Epidermal melanocyte (primary cell): Measurements from ENCODE around the gene ACTR2.
A peak's percentile ranks its signal among the peaks of the same experiment; 100 is the strongest.
"Not testable (repeated sequence)": the region's sequence is repeated elsewhere in the genome, so short reads cannot be mapped to it uniquely, and the experiment has no call there.

ENCODE experiments used
- DNase-seq: peaks from one replicate; pipeline ENCODE4 v3.0.0; 2011; ENCODE audit warnings: low spot score; ENCODE audit not compliant: insufficient read length

Gene ACTR2

GRCh38 chr2:65228263-65228750, 676 bp downstream of the ACTR2 start:
- DNase-seq = no peak

- no peak for DNase-seq
Observed at GRCh38 chr2:65231121-65231520, 3.5 kb downstream of the ACTR2 start.

GRCh38 chr2:65231892-65232477, 4.4 kb downstream of the ACTR2 start:
- no peak for DNase-seq

GRCh38 chr2:65232636-65233035, 5.0 kb downstream of the ACTR2 start:
- no peak for DNase-seq

- no peak for DNase-seq
Observed at GRCh38 chr2:65240657-65241056, 13.0 kb downstream of the ACTR2 start.

GRCh38 chr2:65244452-65244851, 16.8 kb downstream of the ACTR2 start:
- not testable (repeated sequence) for DNase-seq

- no peak for DNase-seq
Observed at GRCh38 chr2:65252640-65253039, 25.0 kb downstream of the ACTR2 start.

- DNase-seq = no peak
Observed at GRCh38 chr2:65255356-65255755, 27.7 kb downstream of the ACTR2 start.

- DNase-seq = no peak
Observed at GRCh38 chr2:65256054-65256453, 28.4 kb downstream of the ACTR2 start.

- not testable (repeated sequence) for DNase-seq
Observed at GRCh38 chr2:65257866-65258265, 30.2 kb downstream of the ACTR2 start.

- DNase-seq = no peak
Observed at GRCh38 chr2:65261676-65262075, 34.0 kb downstream of the ACTR2 start.

- DNase-seq = no peak
Observed at GRCh38 chr2:65263262-65263661, 35.6 kb downstream of the ACTR2 start.

- DNase-seq = no peak
Observed at GRCh38 chr2:65263986-65264385, 36.4 kb downstream of the ACTR2 start.

GRCh38 chr2:65264821-65265670, 37.4 kb downstream of the ACTR2 start:
- DNase-seq = peak; percentile 49

- DNase-seq = no peak
Observed at GRCh38 chr2:65265671-65266045, 38.0 kb downstream of the ACTR2 start.

GRCh38 chr2:65267008-65267407, 39.4 kb downstream of the ACTR2 start:
- no peak for DNase-seq

GRCh38 chr2:65268957-65269356, 41.3 kb downstream of the ACTR2 start:
- no peak for DNase-seq

GRCh38 chr2:65273344-65273743, 45.7 kb downstream of the ACTR2 start:
- no peak for DNase-seq

GRCh38 chr2:65275141-65275915, 47.7 kb downstream of the ACTR2 start:
- DNase-seq = no peak

GRCh38 chr2:65276609-65277008, 49.0 kb downstream of the ACTR2 start:
- DNase-seq = no peak

GRCh38 chr2:65277118-65277517, 49.5 kb downstream of the ACTR2 start:
- no peak for DNase-seq
